GM18499 (cell line): ENCODE results near the gene ABL2.
A peak's percentile ranks its signal among the peaks of the same experiment; 100 is the strongest.

Source experiments
- ATAC-seq: cut with Tn5 transposase; IDR thresholded peaks from one replicate; pipeline ENCODE4 v1.9.1; 2021; ENCODE audit warnings: moderate number of reproducible peaks; ENCODE audit not compliant: insufficient read depth, unreplicated experiment

The ABL2 gene

DNA sequence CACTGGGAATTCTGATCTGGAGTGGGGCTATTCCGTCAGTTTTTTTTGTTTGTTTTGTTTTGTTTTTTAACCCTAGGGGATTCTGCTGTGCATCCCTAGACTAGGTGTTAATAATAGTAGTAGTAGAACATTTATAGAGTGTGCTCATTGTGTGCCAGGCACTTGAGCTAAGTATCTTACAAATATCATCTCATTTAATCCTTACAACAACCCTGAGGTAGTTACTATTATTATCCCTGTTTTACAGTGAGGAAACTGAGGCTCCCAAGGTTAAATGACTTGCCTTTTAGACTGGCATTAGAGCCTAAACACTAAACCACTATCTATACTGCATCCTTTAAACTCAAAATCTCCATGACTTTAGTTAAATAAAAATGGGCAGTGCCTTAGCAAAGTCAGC lies 125.5 kb downstream of the ABL2 start:
- ATAC-seq = no peak

- ATAC-seq = no peak
Observed at GRCh38 chr1:179101566-179101965, 127.9 kb downstream of the ABL2 start.

- ATAC-seq = no peak
Observed at GRCh38 chr1:179099891-179100290, 129.6 kb downstream of the ABL2 start.

GRCh38 chr1:179095924-179096323 lies 133.6 kb downstream of the ABL2 start:
- ATAC-seq = no peak

DNA sequence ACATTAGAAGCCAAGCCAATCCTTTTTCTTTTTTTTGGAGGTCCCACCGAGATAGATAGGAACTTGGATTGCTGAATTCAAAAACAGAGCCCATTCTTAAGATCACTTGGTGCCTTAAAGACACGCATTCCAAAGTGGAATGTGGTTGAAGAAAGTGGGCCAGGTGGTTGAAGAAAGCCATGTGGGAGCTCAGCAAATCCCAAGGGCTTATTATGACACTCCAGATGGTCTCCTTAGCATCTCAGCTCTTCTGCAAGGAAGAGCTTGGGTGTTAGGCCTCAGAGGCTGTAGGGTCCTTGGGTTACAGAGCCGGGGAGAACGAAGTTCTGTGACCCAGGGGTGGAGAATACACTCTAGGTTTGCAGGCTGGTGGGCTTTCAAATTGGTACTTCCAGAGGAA lies 134.1 kb downstream of the ABL2 start:
- ATAC-seq = no peak

- ATAC-seq = no peak
Observed at GRCh38 chr1:179094818-179095217, 134.7 kb downstream of the ABL2 start.

GRCh38 chr1:179092896-179093461 lies 136.5 kb downstream of the ABL2 start:
- ATAC-seq = no peak

DNA sequence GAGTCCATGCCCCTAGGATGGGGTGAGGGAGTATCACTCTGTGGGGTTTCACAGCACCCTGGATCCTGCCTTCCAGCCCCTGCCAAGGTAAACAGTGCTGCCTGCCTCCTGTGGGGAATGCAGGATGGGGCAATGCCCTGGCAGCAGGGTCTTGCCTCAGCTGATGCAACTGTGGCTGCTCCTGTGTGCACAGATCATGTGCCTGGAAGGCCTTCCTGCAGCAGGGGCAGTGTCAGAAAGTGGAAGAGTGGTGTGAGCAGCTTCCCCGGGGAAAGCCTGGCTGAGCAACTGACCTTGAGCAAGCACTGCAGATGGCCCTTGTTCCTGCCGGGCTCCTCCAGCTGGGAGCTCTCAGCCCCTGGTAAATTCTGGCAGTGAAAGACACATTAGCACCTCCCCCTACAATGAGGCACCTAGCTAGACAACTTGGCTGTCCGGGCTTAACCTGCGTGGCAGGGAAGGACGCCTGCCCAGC lies 137.7 kb downstream of the ABL2 start:
- ATAC-seq = no peak

DNA sequence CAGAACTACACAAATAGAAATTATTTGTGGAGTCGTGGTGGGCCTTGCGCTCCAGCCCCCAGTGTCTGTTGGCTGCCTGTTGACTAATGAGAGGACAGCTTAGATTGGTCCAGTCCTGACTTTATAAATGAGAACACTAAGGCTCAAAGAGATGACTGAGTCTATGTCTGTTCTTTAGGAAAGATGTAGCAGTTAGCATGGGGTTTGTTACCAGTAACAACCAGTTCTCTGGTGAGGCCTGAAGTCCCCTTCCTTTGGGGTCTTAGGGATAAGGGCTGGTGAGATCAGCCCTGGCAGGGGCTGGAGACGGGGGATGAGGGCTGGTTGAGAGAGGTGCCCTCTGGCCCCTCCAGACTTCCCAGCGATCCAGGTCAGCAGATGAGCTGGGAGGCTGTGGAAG lies 138.6 kb downstream of the ABL2 start:
- no peak for ATAC-seq

GRCh38 chr1:179090522-179090921 lies 139.0 kb downstream of the ABL2 start:
- no peak for ATAC-seq

DNA sequence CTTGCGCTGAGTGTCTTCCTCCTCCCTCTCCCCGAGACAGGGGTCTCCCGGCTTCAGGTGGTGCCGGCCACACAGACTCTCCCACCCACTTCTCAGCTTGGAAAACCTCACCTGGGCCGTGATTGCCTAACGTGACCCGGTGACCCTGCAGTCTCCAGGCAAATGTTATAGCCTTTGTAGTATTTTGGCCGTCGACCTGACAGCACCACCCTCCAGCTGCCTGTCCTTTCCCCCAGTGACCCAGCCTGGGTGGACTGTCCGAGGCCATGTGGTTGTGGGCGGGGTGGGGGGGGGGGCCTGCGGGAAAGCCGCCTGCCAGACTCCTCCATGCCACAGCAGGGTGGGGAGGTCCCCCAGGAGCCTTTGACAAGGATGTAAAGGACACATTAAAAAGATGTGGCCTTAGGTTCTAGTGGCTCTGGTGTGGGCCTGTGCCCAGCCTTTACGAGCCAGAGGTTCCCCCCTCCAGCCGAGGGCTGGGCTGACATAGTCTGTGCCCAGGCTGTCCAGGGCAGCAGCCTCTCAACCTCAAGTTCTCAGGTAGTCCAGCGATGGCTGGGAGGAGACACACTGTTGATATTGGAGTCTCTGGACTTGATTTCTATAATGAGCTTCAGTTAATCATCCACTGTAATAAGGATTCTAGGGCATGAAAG lies 139.5 kb downstream of the ABL2 start:
- no peak for ATAC-seq

DNA sequence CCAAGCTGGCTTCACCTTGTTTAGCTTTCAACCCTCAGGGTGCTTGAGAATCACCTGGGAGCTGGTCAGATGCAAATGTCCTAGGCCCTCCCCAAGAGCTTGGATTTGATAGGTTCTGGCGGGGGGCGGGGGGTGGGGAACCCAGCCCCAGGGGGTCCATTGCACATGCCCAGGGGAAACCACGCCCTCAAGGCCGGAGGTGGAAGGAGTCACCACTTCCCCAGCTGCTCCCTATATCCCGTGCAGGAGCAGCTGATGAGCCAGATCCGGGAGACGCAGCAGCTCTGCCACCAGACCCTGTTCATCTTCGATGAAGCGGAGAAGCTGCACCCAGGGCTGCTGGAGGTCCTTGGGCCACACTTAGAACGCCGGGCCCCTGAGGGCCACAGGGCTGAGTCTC lies 141.8 kb downstream of the ABL2 start:
- ATAC-seq = no peak

DNA sequence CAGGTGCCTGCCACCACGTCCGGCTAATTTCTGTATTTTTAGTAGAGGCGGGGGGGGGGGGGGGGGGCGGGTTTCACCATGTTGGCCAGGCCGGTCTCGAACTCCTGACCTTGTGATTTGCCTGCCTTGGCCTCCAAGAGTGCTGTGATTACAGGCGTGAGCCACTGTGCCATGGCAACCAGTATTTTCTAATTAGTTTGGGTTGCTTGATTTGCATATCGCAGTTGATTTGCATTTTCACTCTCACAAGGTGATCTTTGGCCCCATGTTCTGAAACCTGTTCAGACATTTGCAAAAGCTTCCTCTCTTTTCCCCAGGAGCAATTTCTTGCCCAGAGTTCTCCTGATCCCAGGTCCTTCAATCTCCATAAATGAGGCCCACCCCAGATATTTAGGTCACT lies 145.9 kb downstream of the ABL2 start:
- ATAC-seq = no peak

- no peak for ATAC-seq
Observed at GRCh38 chr1:179082999-179083335, 146.5 kb downstream of the ABL2 start.

DNA sequence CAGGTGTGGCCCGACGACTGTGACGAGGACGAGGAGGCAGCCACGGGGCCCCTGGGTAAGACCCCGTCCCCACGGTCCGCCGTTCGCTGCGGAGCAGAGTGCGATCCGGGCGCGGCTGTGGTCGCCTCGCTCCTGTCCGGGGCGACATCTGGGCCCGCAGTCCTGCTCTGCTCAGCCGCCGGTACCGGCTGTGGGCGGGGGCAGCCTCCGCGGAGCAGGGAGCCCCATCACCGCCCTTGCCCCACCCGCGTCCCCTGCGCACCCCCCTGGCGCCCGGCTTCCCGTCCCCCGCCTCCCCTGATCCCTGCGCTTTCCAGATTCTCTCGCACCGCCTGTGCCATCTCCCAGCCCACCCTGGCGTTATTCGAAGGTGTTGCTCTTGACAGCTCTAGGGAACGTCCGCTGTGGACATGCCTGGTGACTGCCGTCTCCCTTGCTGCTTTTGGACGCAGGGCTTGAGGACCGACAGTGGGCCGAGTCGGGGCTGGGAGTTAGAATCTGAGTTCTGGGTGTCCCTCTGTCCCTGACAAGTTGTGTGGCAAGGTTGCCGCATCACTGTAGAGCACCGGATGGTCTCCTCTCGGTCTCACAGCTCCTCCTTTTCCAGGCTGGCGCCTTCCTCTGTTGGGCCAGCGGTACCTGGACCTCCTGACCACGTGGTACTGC lies 147.0 kb downstream of the ABL2 start:
- no peak for ATAC-seq

DNA sequence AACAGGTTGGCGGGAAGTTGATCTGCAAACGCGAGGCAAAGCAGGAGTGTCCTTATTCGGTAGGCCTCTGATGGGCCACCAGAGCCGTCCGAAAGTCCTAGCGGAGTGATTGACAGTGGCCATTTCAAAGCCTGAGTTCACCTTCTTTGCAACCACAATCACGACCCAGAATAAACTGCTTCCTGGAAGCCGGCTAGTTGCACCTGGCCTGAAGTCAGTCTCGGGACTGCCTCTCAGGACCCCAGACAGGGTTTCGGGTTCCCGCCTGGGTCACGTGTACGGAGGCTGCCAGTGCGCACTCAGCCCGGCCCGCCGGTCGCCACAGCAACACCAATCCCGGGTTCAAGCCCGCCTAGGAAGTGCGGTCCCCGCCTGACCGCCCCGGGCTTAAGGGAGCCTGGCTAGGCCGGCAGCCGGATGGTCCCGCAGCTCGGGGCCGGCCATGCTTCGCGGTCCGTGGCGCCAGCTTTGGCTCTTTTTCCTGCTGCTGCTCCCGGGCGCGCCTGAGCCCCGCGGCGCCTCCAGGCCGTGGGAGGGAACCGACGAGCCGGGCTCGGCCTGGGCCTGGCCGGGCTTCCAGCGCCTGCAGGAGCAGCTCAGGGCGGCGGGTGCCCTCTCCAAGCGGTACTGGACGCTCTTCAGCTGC lies 147.7 kb downstream of the ABL2 start, which contains the start of gene TOR3A:
Gene TOR3A (plus strand): TSS at position 384 of the 646 bp plus-strand sequence. CDS start 59 bp downstream, at position 443.
- ATAC-seq = peak; percentile 77

DNA sequence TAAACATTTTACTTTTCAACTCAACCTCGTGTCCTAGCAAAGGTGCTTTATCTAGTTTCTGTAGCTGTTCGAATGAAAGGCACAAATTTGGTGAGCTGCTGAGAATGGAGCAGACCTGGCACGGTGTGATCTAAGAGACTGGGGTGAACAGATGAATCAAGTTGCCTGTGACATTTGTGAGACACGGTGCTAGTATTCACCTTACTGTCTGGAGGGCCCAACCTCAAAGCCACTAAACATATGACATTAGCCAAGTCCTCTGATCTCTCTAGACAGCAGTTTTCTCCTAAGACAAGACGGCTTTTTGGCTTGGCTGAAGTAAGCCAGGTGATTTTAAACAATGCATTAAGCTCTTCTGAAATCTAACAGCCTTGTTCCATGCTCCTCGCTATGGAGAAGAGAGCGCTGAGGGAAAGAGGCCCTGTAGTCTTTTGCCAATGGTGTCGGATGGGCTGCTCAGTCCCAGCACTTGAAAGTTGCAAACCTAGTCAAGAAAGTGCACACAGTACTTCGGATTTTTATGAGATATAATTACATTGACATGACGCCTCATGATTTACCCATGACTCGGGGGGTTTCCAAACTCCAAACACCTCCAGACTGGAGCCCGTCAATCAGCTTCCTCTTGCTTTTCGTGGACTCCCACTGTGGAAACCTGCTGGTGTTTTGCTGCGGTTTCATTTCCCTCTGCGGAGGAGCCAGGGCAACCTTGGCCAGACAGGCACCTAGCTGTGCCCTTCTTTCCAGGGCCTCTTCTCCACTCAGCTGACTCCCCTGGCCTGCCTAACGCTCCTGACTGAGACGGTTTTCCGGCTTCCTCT lies 148.4 kb downstream of the ABL2 start:
- no peak for ATAC-seq

- no peak for ATAC-seq
Observed at GRCh38 chr1:179079113-179079761, 150.2 kb downstream of the ABL2 start.

DNA sequence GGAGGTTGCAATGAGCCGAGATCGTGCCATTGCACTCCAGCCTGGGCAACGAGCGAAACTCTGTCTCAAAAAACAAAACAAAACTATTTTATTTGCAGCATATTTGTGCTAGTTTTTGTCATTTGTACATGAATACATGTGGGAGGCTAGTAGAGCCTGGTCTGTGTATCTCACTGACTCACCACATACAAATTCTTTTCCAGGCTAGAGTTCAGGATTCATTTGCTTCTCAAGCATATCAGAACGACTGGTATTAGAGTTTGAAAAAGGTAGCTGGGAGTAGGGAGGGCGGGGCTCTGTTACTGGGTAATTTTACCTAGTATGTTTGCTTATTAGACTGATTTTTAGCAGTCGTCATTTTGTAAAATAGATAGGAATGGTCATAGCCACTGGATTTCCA lies 152.1 kb downstream of the ABL2 start:
- ATAC-seq = no peak

DNA sequence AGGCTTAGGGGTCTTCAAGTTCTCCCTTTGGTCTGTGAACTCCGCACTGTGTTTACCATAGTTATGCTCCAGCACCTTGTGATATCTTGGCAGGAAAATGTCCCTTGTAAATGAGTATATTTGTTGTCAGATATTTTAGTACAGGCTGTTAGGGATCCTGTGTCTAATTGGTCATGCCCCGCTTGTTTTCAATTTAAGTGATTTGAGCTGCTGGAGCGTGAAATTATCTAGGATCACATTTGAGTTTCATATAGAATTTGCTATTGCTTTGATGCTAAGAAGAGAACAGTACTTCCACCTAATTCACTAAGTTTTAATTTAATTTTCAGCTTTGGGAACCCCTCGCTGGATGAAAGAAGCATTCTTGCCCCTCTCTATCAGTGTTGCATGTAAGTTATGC lies 163.0 kb downstream of the ABL2 start:
- no peak for ATAC-seq
